Stomach (tissue), 4 donors: ENCODE results near the gene KLF9.

Source experiments
- POLR2A ChIP-seq, 4 donors: fragments of 450-650 bp; IDR thresholded peaks; one replicate each; pipeline ENCODE4 v1.6.1; 2016; ENCODE audit warnings: antibody characterized with exemption in 4 of 4, control low read depth in 2 of 4, mild to moderate bottlenecking in 1 of 4, moderate library complexity in 1 of 4
- TF ChIP-seq, protein P1 (sequence below), 7 experiments: fragments of 450-650 bp in 4 of 7; fragments of 200-600 bp in 3 of 7; sonication (generic) in 3 of 7; IDR thresholded peaks; one replicate each; pipeline ENCODE4 v1.5.1; 2016 to 2019; ENCODE audit warnings: antibody characterized with exemption in 7 of 7, control low read depth in 2 of 7, mild to moderate bottlenecking in 1 of 7

DNA sequence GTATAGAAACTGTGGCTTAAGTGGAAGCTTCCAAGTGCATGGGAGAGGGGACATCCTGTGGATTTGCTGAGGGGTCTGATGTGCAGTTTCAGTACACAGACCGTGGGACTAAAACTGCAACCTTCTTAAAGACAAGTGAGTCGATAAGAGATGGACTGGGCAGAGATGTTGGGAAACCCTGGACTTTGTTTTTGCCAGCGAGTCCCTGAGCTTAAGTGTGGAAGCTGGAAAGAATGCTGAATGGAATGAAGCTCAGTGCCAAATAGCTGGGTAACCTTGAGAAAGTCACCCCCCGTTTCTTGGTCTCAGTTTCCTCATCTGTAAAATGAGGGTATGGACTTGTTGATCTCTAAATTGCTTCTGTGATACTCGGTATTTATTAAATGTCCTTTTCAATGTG, 37.3 kb upstream of the KLF9 start:
- no peak for TF ChIP-seq POLR2A (IDR thresholded peaks at IDR 0.05)
- TF ChIP-seq, protein P1, sequence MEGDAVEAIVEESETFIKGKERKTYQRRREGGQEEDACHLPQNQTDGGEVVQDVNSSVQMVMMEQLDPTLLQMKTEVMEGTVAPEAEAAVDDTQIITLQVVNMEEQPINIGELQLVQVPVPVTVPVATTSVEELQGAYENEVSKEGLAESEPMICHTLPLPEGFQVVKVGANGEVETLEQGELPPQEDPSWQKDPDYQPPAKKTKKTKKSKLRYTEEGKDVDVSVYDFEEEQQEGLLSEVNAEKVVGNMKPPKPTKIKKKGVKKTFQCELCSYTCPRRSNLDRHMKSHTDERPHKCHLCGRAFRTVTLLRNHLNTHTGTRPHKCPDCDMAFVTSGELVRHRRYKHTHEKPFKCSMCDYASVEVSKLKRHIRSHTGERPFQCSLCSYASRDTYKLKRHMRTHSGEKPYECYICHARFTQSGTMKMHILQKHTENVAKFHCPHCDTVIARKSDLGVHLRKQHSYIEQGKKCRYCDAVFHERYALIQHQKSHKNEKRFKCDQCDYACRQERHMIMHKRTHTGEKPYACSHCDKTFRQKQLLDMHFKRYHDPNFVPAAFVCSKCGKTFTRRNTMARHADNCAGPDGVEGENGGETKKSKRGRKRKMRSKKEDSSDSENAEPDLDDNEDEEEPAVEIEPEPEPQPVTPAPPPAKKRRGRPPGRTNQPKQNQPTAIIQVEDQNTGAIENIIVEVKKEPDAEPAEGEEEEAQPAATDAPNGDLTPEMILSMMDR (IDR thresholded peaks at IDR 0.05) = no peak
